ENCODE results near the gene ESRRB.

ESRRB gene

GRCh38 chr14:76491172-76491930 lies 115.4 kb downstream of the ESRRB start:
- Histone ChIP-seq H2AFZ (ENCODE audit: low read length) (no peak overlapping the region), H3K79me2 (ENCODE audit: insufficient read depth, low read length) (no peaks in the 10 kb centered on the region), H3K36me3 (ENCODE audit: insufficient read depth, low read length) (no peaks in the 10 kb centered on the region), H3K9me2 (replicated peaks; ENCODE audit: low read depth, low read length) (no peaks in the 10 kb centered on the region), H3K4me2 (ENCODE audit: low read depth, low read length, poor library complexity, severe bottlenecking) (no peak overlapping the region), H3F3A (ENCODE audit: low read depth) (no peaks in the 10 kb centered on the region), H3K27me3 (ENCODE audit: insufficient read depth, low read length, poor library complexity, severe bottlenecking) (no peaks in the 10 kb centered on the region), H3K9ac (ENCODE audit: low read depth, low read length, poor library complexity, severe bottlenecking) (no peak overlapping the region), H3K4me1 (ENCODE audit: insufficient read depth, low read length, poor library complexity, severe bottlenecking) (no peaks in the 10 kb centered on the region), H3K4me3 (ENCODE audit: low read length, poor library complexity, severe bottlenecking) (no peak overlapping the region), H4K20me1 (ENCODE audit: insufficient read depth, low read length, poor library complexity, severe bottlenecking) (no peaks in the 10 kb centered on the region), H3K9me3 (ENCODE audit: insufficient read depth, low read depth, low read length) (no peaks in the 10 kb centered on the region)
- no peak for TF ChIP-seq EZH2phosphoT487 (IDR thresholded peaks at IDR 0.05; ENCODE audit: borderline replicate concordance)

- Histone ChIP-seq H3K9ac (ENCODE audit: low read depth, low read length, poor library complexity, severe bottlenecking) (no peak overlapping the region), H3K36me3 (ENCODE audit: insufficient read depth, low read length) (no peaks in the 10 kb centered on the region), H3K4me3 (ENCODE audit: low read length, poor library complexity, severe bottlenecking) (no peak overlapping the region), H3K9me3 (ENCODE audit: insufficient read depth, low read depth, low read length) (no peaks in the 10 kb centered on the region), H2AFZ (ENCODE audit: low read length) (no peak overlapping the region), H3F3A (ENCODE audit: low read depth) (no peaks in the 10 kb centered on the region), H3K4me1 (ENCODE audit: insufficient read depth, low read length, poor library complexity, severe bottlenecking) (no peaks in the 10 kb centered on the region), H3K79me2 (ENCODE audit: insufficient read depth, low read length) (no peaks in the 10 kb centered on the region), H3K27me3 (ENCODE audit: insufficient read depth, low read length, poor library complexity, severe bottlenecking) (no peaks in the 10 kb centered on the region), H4K20me1 (ENCODE audit: insufficient read depth, low read length, poor library complexity, severe bottlenecking) (no peaks in the 10 kb centered on the region), H3K9me2 (replicated peaks; ENCODE audit: low read depth, low read length) (no peaks in the 10 kb centered on the region), H3K4me2 (ENCODE audit: low read depth, low read length, poor library complexity, severe bottlenecking) (no peak overlapping the region)
- no peak for TF ChIP-seq EZH2phosphoT487 (IDR thresholded peaks at IDR 0.05; ENCODE audit: borderline replicate concordance)
- TF ChIP-seq CTCF (conservative IDR thresholded peaks at IDR 0.05; ENCODE audit: low read length), result no peak
These were observed 120.0 kb downstream of the ESRRB start for GRCh38 chr14:76495983-76496382.

GRCh38 chr14:76496595-76496994 lies 120.7 kb downstream of the ESRRB start:
- no peaks in the 10 kb centered on the region for H3K79me2 ChIP-seq (ENCODE audit: insufficient read depth, low read length)
- no peak overlapping the region for H2AFZ ChIP-seq (ENCODE audit: low read length)
- no peaks in the 10 kb centered on the region for H3K4me1 ChIP-seq (ENCODE audit: insufficient read depth, low read length, poor library complexity, severe bottlenecking)
- H4K20me1 ChIP-seq (ENCODE audit: insufficient read depth, low read length, poor library complexity, severe bottlenecking), result no peaks in the 10 kb centered on the region
- no peak for TF ChIP-seq EZH2phosphoT487 (IDR thresholded peaks at IDR 0.05; ENCODE audit: borderline replicate concordance)
- TF ChIP-seq CTCF (conservative IDR thresholded peaks at IDR 0.05; ENCODE audit: low read length), result no peak
- no peak overlapping the region for H3K4me2 ChIP-seq (ENCODE audit: low read depth, low read length, poor library complexity, severe bottlenecking)
- no peak overlapping the region for H3K9ac ChIP-seq (ENCODE audit: low read depth, low read length, poor library complexity, severe bottlenecking)
- no peaks in the 10 kb centered on the region for H3K27me3 ChIP-seq (ENCODE audit: insufficient read depth, low read length, poor library complexity, severe bottlenecking)
- no peaks in the 10 kb centered on the region for H3K36me3 ChIP-seq (ENCODE audit: insufficient read depth, low read length)
- no peaks in the 10 kb centered on the region for H3F3A ChIP-seq (ENCODE audit: low read depth)
- H3K9me3 ChIP-seq (ENCODE audit: insufficient read depth, low read depth, low read length), result no peaks in the 10 kb centered on the region
- no peaks in the 10 kb centered on the region for H3K9me2 ChIP-seq (replicated peaks; ENCODE audit: low read depth, low read length)
- H3K4me3 ChIP-seq (ENCODE audit: low read length, poor library complexity, severe bottlenecking), result no peak overlapping the region
